HUDEP-2 (cell line): ENCODE data around the gene LPAR1.

Experiments used
- DNase-seq, 76 experiments: peaks; one replicate each; lab custom pipeline; 2025; ENCODE audit not compliant: unreplicated experiment in 76 of 76; lab: John Stamatoyannopoulos, UW

Gene LPAR1

DNA sequence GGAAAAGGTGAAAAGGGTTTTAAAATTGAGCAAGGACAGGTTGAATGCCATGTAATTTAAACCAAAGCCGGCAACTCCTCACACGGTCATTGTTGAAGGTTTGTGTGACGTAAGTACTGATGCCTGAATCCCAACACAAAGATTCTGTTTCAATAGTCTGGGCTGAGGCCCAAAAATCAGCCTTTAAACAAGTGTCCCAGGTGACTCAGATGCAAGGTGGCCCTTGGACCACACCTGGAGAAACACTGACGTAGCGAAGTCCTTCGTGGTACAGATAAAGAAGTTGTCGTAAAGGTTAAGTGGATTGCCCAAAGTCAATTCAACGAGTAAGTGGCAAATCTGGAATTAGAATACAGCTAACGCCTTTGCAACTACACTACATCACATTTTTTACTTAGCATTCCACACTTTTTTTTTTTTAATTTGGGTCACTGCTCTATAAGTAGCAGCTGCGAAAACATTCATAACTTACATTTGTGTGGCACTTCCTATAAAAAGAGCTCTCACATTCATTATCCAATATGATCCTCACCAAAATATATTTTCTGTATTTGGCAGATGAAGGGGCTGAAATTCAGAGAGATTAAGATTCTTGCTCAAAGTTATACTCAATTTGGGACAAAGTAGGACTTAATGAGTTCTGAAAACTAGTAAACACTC lies 111.3 kb downstream of the LPAR1 start:
- DNase-seq = no peak

DNA sequence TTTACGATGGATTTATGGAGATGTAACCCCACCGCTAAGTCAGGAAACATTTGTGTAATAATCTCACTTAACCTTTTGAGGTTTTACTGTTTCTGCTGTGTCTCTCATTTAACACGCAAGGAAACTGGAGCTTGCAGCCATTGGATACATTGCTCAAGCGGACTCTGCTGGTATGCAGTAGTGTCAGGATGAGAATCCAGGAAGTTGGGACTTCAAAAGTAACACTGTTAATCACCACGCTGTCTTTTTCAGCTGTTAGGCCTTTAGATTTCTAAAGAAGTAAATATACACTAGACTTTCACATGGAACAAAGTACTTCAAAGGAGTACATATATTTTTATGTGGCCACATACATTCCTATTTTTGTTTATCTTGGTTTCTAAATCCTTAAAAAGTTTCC lies 114.7 kb downstream of the LPAR1 start:
- DNase-seq = no peak

DNA sequence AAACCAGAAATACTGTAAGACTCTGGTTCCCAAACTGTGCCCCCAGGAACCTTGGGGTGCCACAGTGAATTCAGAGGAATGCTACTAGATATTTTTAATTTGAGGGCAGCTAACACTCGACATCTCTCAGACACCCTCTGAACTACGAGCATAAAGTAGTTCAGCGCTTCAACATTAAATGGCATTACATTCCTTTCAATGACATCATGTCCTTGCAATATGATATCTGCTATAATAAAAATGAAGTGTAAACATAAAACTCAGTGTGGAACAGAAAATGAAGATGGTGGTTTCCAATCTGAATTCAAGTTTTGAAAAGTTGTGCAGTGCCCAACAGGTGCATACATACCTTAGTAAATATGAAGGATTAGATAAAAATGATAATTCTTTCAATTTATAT lies 116.1 kb downstream of the LPAR1 start:
- DNase-seq = no peak

DNA sequence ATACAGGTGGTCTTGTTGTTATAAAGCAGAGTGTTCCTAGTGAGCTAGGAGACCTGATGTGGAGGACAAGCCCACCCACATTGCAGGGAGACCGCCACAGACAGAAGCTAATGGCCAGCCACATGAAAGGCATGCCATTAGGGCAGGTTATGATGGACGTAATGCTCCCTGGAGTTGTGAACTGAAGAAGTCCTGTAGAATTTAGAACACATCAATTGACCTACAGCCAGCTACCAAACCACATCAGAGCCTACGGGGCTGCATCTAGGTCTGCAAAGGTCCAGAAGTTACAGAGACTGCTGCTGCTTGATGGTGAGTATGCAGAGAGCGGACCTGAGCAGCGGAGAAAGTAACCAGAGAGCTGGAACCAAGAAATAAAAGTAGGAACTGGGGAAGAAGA lies 116.6 kb downstream of the LPAR1 start:
- DNase-seq = no peak

DNA sequence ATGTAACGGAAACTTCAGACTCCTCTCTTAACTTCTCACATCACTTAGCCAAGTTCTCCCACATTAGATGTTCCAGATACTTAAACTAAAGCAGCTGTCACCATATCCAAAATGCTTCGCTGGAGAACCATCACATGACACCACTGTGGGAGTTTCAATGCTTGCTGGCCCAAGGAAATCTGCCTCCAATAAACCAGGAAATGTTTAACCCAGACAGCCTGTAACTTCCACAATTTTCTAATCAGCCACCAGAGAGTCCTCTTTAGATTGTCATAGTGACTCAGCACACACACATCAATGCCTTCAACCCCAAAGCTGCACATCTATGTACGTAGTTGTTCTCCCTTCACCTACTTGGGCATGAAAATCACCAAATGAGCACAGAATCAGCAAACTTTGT lies 118.7 kb downstream of the LPAR1 start:
- DNase-seq = no peak

DNA sequence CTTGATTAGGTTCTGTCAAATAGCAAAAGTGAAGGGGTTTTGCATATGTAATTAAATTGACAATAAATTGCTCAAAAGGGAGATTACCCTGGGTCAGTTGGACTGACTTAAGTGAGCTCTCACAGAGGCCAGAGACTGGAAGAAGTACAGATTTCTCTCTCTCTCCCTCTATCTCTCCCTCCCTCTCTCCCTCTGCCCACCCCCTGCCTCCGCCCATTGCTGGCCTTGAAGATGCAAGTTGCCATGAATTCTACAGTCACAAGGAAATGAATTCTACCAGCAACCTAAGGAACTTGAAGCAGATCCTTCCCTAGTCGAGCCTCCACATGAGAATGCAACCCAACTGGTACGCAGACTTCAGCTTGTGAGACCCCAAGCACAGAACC lies 119.2 kb downstream of the LPAR1 start:
- no peak for DNase-seq

DNA sequence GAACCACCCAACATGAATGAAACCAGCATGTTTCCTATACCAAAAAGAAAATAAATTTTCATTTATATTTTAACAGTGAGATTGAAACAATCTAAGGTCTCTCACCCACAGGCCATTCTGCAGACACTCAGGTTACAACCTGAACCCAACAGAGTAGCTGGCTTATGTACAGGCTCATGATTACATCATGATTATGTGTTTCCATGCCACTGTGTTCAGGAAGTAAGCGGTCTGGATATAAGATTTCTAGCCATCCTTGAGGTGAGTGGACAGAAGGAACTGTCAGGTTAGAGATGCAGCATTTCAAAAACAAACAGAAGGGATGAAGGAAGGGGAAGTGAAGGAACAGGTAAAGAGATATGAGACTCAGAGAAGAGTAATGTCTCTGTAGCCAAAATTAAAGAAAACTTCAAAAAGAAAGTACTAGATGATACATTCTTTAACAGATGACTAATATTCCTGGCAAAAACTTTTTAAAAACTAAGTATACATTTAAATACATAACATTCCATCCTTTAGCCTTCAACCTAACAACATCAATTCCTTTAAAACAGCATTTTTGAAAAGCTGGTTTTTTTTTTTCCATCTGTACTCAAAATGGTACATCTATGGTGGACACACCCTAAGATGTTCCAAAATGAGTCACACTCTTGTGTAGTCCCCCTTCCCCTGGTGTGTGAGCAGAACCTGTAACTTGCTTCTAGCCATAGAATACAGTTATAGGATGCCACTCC lies 119.8 kb downstream of the LPAR1 start:
- no peak for DNase-seq

DNA sequence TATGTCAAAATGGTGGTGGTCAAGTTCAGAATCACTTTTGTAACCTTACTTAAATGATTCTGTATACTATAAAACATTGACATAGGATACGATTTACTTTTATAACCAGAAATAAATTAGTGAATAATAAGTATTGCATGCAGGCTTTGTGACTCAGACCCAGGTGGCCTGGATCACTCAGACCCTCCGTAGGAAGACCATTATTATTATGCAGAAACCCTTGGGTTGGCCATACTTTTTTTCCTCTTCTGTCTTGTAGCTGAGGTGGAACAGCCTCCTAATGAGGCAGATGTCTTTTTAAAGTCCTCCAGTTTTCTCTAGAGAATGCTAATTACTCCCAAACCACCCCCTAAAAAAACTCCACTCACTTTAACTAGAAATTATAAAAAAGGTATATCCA lies 121.9 kb downstream of the LPAR1 start:
- no peak for DNase-seq

DNA sequence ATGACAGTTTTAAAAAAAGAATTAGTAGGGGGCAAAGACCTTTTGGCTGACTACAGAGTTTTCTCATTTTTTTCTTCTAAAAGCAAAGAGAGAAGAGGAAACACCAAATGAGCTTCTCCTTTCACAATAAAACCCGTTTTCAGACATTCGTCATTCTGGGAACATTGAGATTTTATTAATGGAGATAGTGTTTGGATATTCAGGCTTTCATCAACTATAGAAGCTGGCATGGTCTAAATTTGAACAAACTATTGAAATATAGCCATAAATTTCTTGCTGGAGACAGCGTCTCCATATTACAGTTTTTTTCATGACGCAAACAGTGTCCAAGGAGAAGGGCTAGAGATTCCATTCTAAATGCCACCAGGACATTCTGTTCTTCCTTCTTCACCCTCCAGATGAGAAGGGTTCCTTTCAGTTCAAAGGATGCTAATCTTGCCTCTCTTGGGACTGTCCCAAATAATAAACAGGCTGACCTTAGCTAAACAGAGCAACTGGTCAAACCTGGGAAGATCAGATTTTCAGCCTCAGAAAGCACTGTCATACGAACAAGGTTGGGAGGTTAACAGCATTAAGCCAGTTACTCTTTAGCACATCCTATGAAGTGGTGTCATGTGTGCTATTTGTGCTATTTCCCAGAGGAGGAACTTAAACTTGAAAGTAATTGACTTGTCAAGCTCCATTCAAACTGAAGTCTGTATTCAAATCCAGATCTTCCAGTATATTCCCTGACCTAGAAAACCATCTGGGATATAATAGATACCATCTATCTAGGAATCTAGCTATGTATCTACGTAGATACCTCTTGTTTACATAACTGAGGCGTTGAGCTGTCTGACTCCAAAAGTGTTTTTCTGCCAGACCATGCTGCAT lies 125.6 kb downstream of the LPAR1 start:
- no peak for DNase-seq

DNA sequence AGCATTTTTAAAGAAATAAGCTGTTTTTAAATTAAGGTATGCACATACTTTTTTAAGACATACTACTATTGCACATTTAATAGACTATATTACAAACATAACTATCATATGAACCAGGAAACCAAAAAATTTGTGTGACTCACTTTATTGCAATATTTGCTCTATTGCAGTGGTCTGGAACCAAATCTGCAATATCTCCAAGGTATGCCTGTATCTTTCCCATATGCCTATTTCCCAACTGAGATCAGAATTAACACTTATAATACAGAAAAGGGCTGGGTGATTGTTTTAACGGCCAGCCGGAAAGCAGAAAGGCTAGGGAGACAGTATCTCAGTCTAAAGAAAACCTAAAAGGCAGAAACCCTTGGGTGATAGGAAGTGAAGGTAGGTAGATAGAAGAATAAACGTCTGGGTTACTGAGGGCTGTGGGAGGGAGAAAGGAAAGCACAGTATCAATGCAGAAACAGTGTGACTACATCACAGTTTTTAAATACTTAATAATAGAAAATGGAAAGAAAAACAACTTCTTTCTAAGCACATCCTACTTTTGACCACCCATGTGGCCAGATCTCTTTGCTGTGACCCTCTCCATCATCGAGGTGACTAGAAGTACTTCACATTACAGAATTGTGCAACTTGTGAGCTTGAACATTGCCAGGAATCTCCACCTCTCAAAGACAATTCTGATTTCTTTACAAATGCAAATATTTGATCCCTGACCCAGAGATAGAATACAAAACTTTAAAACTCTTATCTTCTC lies 126.4 kb downstream of the LPAR1 start:
- DNase-seq = no peak

DNA sequence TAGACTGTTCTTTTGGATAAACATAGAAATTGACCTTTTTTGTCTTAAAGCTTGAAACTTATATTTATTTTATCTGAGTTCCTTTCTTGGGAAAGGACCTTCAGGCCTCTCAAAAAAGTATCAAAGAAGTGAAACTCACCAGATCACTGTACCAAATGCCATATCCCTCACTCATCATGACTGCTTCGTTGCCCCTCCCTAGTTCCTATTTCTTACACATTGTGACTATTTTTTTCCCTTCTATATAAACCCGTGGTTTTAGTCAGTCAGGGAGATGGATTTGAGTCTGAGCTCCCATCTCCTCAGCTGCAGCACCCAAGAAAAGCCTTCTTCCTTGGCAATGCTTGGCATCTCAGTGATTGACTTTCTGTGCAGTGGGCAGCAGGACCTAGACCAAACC lies 129.4 kb downstream of the LPAR1 start:
- no peak for DNase-seq

DNA sequence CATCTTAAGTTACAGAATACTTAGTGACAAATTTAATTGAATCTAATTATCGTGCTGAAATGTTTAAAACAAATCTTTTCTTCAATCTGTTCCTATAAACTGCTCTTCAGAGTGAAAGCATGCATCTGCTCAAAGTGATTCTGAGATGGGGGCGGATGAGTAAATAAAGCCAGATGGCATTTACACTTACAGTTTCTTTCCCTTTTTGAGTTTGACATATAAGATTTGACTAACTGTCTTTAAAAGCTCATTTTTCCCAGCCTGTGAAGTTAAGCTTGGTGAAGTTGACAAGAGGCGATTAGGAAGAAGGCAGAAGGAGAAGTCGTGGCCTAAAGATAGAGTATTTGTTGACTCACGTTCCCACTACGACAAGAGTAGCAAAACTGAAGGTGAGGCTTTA lies 137.4 kb downstream of the LPAR1 start:
- DNase-seq = no peak

DNA sequence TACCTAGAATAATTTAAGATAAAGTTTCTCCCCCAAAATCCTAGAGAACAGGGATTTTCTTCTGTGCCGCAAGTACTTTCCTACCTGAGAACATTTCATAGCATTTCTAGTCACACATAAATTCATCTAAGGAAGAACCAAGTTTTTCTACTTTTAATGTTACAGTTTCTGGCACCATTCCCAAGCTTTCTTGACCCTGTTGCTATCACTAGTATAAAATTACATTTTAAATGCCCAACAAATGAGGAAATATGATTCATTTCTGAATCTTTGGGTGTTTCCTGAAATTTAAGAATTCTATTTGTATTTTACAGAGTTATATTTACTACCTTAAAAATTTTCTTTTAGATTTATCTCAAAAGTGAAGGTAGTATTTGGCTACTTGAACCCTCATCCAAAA lies 137.8 kb downstream of the LPAR1 start:
- no peak for DNase-seq

DNA sequence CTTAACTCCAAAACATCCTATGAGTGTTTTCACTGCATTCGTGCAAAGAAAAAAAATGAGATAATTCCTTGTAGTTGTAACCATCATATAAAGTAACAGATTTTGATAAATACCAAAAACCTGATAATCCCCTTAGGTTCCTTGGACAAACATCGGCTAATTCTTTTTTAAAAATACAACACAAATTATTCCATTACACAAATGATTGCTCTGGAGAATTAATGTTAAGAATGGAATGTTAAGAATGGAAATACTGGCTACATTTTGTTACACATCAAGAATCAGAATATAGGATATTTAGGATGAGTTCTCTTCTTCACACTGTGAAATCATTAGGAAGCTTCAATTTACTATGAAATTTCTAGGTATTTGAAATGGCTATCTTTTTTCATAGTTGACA lies 139.4 kb downstream of the LPAR1 start:
- no peak for DNase-seq

DNA sequence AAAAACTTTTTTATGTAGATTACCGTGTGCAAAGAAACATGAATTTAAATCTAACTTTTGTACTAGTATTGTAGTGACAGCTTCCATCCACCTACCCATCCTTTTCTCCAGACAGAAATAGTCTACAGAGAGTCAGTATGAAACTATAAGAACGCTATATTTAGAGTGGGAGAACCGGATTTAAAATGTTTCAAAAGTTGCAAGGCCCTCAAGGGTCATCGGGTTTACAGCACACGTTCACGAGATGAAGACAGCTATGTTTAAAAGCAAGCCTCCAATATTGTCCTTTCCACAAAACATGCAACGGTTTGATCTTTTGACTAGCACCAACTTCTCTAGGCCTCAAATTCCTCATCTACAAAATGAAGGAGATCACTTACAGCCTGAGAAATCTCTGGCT lies 139.9 kb downstream of the LPAR1 start:
- DNase-seq = no peak

DNA sequence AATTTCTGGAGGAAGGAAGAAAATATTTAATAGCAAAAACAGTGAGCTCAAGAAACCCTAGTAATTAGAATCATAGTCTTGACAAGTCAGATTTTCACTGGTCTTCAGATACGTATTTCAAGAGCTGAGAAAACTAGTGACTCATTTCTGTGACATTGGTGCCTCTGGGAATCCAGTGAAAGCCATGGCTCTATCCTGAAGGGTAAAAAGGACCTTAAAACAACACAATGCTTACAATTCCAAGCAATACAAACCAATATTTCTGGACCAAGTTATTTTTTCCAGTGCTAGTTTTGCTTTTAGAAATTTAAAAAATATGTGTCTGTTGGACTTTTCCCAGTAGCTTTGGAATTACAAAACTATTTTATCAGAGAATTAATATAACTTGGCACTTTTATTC lies 140.3 kb downstream of the LPAR1 start:
- DNase-seq = no peak

DNA sequence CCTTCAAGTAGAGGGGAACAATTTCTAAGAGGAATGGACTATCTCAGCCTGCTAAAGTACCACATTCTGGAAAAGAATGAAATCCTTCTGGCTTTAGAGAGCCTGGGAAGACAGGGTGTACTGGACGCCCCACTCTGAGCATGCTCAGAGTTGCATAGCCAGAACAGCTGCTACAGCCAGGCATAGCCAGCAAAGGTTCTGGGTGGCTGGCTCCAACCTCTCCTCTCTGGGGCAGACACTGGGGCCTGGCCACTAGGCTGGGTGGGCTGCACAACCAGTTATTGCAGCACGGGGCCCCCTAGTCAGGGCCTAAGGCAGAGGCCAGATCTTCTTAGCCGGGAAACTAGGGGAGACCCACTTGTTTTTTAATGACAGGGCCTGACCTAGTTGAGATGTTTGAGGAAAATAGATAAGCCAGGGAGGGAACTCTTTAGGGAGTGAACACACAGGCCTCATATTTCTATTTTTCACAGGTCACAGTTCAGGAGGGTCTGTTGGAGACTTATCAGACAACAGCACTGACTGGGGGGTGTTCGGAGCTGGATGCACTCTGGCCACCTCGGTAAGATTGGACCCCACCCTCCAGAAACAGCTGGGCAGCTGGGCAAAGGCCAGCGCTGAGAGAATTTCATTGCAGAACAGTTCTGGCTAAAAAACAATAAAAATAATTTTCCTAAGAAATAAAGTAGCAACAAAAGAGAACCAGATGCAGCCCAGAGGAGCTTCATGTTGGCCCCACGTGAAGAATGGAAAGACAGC lies 142.9 kb downstream of the LPAR1 start:
- DNase-seq = no peak

DNA sequence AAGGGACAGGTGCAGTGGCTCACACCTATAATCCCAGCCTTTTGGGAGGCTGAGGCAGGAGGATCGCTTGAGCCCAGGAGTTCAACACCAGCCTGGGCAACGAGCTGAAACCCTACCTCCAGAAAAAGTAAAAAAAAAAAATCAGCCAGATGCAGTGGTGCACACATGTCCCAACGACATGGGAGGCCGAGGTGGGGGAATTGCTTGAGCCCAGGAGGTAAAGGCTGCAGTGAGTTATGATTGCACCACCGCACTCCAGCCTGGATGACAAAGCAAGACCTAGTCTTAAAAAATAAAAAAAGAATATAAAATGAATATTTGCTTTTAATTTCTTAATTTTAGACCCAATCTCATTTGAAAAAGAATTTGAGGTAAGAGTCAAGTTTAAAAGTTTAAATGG lies 143.5 kb downstream of the LPAR1 start:
- DNase-seq = no peak

DNA sequence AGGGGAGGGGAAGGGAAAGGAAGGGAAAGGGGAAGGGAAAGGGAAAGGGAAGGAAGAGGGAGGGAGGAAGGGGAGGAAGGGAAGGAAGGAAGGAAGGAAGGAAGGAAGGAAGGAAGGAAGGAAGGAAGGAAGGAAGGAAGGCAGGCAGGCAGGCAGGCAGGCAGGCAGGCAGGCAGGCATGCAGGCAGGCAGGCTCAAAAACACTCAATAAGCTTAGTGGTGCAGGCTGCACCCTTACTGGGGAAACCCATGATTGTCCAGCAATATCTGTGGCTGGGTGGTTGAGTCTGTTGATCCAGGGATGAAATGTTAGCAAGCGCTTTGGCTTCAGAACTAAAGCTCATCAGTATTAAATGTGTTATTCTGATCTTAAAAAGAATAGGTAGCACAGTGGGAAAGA lies 145.6 kb downstream of the LPAR1 start:
- no peak for DNase-seq

DNA sequence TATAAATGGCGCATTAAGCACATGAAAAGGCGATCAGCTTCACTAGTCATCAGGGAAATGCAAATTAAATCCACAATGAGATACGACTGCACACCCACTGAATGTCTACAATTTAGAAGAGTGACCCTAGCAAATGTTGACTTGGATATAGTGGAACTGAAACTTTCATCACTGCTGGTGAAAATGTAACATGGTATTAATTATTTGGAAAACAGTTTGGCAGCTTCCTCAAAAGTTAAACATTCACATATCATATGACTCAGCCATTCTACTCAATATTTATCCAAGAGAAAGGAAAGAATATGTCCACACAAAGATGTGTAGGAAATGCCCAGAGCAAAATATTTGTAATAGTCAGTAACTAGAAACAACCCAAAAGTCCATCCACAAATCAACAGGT lies 146.5 kb downstream of the LPAR1 start:
- DNase-seq = no peak
